ENCODE measurements around the gene CPT2. TPM values are rescaled to one million over a fixed set of nuclear protein-coding genes. Genes with fewer than 3 reads are reported as not detected.

CPT2 gene
- total and polyA plus RNA-seq, 9 of the 15 experiments (the other 6 are each of a cell fraction or from before 2014, with no cell fraction given) = 7.6 to 25.1 (median 16.8) TPM

DNA sequence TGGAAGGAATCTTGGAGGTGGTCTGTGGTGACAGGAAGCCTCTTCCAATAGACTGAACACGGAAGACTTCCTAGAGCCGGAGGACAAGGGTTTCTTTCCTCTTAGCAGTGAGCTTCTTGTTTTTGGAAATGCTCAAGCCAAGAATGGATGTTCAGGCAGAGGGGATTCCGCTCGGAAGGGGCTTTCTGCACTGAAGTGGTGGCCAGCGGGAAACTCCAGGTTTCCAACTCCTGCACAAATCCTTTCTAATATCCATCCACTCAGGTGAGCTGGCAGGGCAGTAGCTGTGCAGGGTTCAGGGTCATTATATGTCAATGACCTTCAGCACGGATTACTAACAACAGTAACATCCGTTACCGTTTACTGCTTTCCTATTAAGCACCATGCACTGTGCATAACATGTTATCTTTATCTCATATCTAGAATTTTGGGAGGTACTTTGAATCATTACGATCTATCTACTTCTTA, 573 bp upstream of the CPT2 start (continued):
- TF ChIP-seq, protein P1, sequence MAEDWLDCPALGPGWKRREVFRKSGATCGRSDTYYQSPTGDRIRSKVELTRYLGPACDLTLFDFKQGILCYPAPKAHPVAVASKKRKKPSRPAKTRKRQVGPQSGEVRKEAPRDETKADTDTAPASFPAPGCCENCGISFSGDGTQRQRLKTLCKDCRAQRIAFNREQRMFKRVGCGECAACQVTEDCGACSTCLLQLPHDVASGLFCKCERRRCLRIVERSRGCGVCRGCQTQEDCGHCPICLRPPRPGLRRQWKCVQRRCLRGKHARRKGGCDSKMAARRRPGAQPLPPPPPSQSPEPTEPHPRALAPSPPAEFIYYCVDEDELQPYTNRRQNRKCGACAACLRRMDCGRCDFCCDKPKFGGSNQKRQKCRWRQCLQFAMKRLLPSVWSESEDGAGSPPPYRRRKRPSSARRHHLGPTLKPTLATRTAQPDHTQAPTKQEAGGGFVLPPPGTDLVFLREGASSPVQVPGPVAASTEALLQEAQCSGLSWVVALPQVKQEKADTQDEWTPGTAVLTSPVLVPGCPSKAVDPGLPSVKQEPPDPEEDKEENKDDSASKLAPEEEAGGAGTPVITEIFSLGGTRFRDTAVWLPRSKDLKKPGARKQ (CRISPR knock-in tag; IDR thresholded peaks at IDR 0.05) = 0 out of 2 replicates have a peak, but pooled peaks have one; percentile 41
- TF ChIP-seq ZNF766 (CRISPR knock-in tag; conservative IDR thresholded peaks at IDR 0.05) (0 out of 2 replicates have a peak, but pooled peaks have one; percentile 36), DPF2 (IDR thresholded peaks at IDR 0.05) (no peak), GATA2 (CRISPR knock-in tag; IDR thresholded peaks at IDR 0.05) (peak; percentile 45; the same call in 1 of the 2 replicates), XRCC3 (IDR thresholded peaks at IDR 0.05) (no peak), ZNF263 (CRISPR knock-in tag; IDR thresholded peaks at IDR 0.05; ENCODE audit: borderline replicate concordance) (no peak), HCFC1 (IDR thresholded peaks at IDR 0.05; ENCODE audit: low read depth, low read length) (no peak), ZNF41 (CRISPR knock-in tag; conservative IDR thresholded peaks at IDR 0.05) (no peak), TAF9B (IDR thresholded peaks at IDR 0.05; ENCODE audit: partially characterized antibody) (no peak), PTTG1 (tag; IDR thresholded peaks at IDR 0.05; ENCODE audit: low read depth) (no peak), ZNF561 (CRISPR knock-in tag; conservative IDR thresholded peaks at IDR 0.05) (no peak), ZNF316 (IDR thresholded peaks at IDR 0.05) (no peak), HDAC6 (IDR thresholded peaks at IDR 0.05; ENCODE audit: low read depth, low read length) (no peak), MYNN (IDR thresholded peaks at IDR 0.05) (no peak), MYNN (CRISPR knock-in tag; IDR thresholded peaks at IDR 0.05) (no peak), ZNF124 (CRISPR knock-in tag; IDR thresholded peaks at IDR 0.05) (no peak), ZKSCAN1 (IDR thresholded peaks at IDR 0.05; ENCODE audit: low read depth, low read length) (no peak)
- TF ChIP-seq, protein P2, sequence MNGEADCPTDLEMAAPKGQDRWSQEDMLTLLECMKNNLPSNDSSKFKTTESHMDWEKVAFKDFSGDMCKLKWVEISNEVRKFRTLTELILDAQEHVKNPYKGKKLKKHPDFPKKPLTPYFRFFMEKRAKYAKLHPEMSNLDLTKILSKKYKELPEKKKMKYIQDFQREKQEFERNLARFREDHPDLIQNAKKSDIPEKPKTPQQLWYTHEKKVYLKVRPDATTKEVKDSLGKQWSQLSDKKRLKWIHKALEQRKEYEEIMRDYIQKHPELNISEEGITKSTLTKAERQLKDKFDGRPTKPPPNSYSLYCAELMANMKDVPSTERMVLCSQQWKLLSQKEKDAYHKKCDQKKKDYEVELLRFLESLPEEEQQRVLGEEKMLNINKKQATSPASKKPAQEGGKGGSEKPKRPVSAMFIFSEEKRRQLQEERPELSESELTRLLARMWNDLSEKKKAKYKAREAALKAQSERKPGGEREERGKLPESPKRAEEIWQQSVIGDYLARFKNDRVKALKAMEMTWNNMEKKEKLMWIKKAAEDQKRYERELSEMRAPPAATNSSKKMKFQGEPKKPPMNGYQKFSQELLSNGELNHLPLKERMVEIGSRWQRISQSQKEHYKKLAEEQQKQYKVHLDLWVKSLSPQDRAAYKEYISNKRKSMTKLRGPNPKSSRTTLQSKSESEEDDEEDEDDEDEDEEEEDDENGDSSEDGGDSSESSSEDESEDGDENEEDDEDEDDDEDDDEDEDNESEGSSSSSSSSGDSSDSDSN (IDR thresholded peaks at IDR 0.05; ENCODE audit: borderline replicate concordance in 1 of 2, low read depth in 2 of 2, low read length in 2 of 2) = peak in 1 of 2 experiments; percentile 7; a peak in 1 of 4 replicates
- TF ChIP-seq, protein P3, sequence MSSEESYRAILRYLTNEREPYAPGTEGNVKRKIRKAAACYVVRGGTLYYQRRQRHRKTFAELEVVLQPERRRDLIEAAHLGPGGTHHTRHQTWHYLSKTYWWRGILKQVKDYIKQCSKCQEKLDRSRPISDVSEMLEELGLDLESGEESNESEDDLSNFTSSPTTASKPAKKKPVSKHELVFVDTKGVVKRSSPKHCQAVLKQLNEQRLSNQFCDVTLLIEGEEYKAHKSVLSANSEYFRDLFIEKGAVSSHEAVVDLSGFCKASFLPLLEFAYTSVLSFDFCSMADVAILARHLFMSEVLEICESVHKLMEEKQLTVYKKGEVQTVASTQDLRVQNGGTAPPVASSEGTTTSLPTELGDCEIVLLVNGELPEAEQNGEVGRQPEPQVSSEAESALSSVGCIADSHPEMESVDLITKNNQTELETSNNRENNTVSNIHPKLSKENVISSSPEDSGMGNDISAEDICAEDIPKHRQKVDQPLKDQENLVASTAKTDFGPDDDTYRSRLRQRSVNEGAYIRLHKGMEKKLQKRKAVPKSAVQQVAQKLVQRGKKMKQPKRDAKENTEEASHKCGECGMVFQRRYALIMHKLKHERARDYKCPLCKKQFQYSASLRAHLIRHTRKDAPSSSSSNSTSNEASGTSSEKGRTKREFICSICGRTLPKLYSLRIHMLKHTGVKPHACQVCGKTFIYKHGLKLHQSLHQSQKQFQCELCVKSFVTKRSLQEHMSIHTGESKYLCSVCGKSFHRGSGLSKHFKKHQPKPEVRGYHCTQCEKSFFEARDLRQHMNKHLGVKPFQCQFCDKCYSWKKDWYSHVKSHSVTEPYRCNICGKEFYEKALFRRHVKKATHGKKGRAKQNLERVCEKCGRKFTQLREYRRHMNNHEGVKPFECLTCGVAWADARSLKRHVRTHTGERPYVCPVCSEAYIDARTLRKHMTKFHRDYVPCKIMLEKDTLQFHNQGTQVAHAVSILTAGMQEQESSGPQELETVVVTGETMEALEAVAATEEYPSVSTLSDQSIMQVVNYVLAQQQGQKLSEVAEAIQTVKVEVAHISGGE (CRISPR knock-in tag; IDR thresholded peaks at IDR 0.05) = no peak
